ENCODE data around the gene RAB29. TPM values are rescaled to one million over a fixed set of nuclear protein-coding genes. Genes with fewer than 3 reads are reported as not detected.

Gene RAB29
- total and polyA plus RNA-seq, 9 of the 15 experiments (the other 6 are each of a cell fraction or from before 2014, with no cell fraction given): 6.3 to 17.6 (median 8.0) TPM

GRCh38 chr1:205812271-205812877, 37.1 kb upstream of the RAB29 start:
- H3K27ac ChIP-seq (ENCODE audit: extremely low read depth, low read depth, low read length): peak overlapping the region; percentile 60
- BruUV-seq (replicated peaks): TSS peak; percentile 40
- FAIRE-seq (no peak), DNase-seq (ENCODE audit: extremely low read depth in 1 of 4, low spot score in 3 of 4) (peak in 3 of 4 experiments; percentile 49 to 62 (median 56)), ATAC-seq (peak; percentile 46)
- peak overlapping the region; percentile 94 for H2AFZ ChIP-seq (ENCODE audit: low read depth, low read length)
- intact Hi-C loops (cut with micrococcal nuclease) (loop anchor here (5.0 kb wide), 1 partner anchor 95 kb away; no protein-coding TSS in a partner anchor), in situ Hi-C loops (cut with MboI) (no loop called here)
- H3K4me3 ChIP-seq: peak overlapping the region; percentile 85
- peaks cover 18% of the 10 kb centered on the region; the same call in 2 of the 3 replicates for H3K36me3 ChIP-seq (ENCODE audit: control insufficient read depth, insufficient read depth, low read length)
- H3K9me1 ChIP-seq (ENCODE audit: control insufficient read depth, insufficient read depth, low read length): no peaks in the 10 kb centered on the region
- no peaks in the 10 kb centered on the region for H3K9me3 ChIP-seq (replicated peaks; ENCODE audit: control insufficient read depth, insufficient read depth, low read depth, low read length)
- H3K4me2 ChIP-seq (ENCODE audit: insufficient read depth, low read length): peak overlapping the region; percentile 94
- WGBS (ENCODE audit: insufficient coverage, low coverage, missing lambda C conversion rate): 1% methylated on average over 10 of the region's 16 CpGs
- ChIA-PET POLR2A (interaction anchor here (0.6 to 2.7 kb wide), 9 partner anchors 8 to 165 kb away, joined by 3 to 15 read pairs (median 3); no protein-coding TSS in a partner anchor), CTCF (ENCODE audit: low intra/inter-chr PET ratio) (interaction anchor here (0.6 to 0.8 kb wide), 2 partner anchors 20 to 295 kb away, joined by 3 to 4 read pairs; no protein-coding TSS in a partner anchor)
- H4K20me1 ChIP-seq (replicated peaks; ENCODE audit: control insufficient read depth, insufficient read depth, low read length): peaks cover 19% of the 10 kb centered on the region; the same call in 1 of the 2 replicates
- H3K27me3 ChIP-seq (ENCODE audit: control insufficient read depth in 2 of 2, insufficient read depth in 2 of 2, low read length in 2 of 2): no peaks in the 10 kb centered on the region
- H3K9ac ChIP-seq (ENCODE audit: insufficient read depth in 1 of 2, low read depth in 2 of 2, low read length in 2 of 2): peak overlapping the region; percentile 60 to 93
- H3K4me1 ChIP-seq (replicated peaks in 1 of 2; ENCODE audit: control insufficient read depth in 2 of 2, insufficient read depth in 2 of 2, low read length in 2 of 2): peaks cover 32 to 41% of the 10 kb centered on the region in 2 experiments; a peak in 4 of 5 replicates
- peaks cover 40% of the 10 kb centered on the region for H3K79me2 ChIP-seq (ENCODE audit: control insufficient read depth, insufficient read depth, low read length)
- TF ChIP-seq TEAD4 (IDR thresholded peaks at IDR 0.05; ENCODE audit: low read length): no peak
- TF ChIP-seq TEAD4 (CRISPR knock-in tag; IDR thresholded peaks at IDR 0.05; ENCODE audit: borderline replicate concordance): 0 out of 2 replicates have a peak, but pooled peaks have one; percentile 43
- no peak for TF ChIP-seq NCOA6 (IDR thresholded peaks at IDR 0.05)
- TF ChIP-seq EGR1 (conservative IDR thresholded peaks at IDR 0.05): peak; percentile 23; the same call in 1 of the 2 replicates
- 0 out of 2 replicates have a peak, but pooled peaks have one; percentile 15 for TF ChIP-seq ZNF644 (tag; IDR thresholded peaks at IDR 0.05; ENCODE audit: low read depth)
- TF ChIP-seq ARID4B (CRISPR knock-in tag; IDR thresholded peaks at IDR 0.05): 0 out of 2 replicates have a peak, but pooled peaks have one; percentile 2
- peak; percentile 27 for TF ChIP-seq RBBP5 (IDR thresholded peaks at IDR 0.05; ENCODE audit: borderline replicate concordance, insufficient read depth, low read length, poor library complexity, severe bottlenecking)
- TF ChIP-seq HMBOX1 (IDR thresholded peaks at IDR 0.05): no peak
- TF ChIP-seq EZH2 (IDR thresholded peaks at IDR 0.05; ENCODE audit: borderline replicate concordance, low read depth, low read length): no peak
- TF ChIP-seq SMAD2 (IDR thresholded peaks at IDR 0.05; ENCODE audit: low read depth, low read length): no peak
- TF ChIP-seq THAP7 (CRISPR knock-in tag; IDR thresholded peaks at IDR 0.05): no peak
- TF ChIP-seq ZNF507 (tag; conservative IDR thresholded peaks at IDR 0.05): no peak
- TF ChIP-seq E2F6 (IDR thresholded peaks at IDR 0.05; ENCODE audit: borderline replicate concordance in 1 of 2, extremely low read depth in 1 of 2, insufficient read depth in 1 of 2, insufficient read length in 1 of 2, low read depth in 1 of 2, low read length in 1 of 2, poor library complexity in 1 of 2, severe bottlenecking in 1 of 2): peak in 1 of 2 experiments; percentile 53
- no peak for TF ChIP-seq ZNF134 (CRISPR knock-in tag; conservative IDR thresholded peaks at IDR 0.05)

All from K562 (cell line).